HG02798 (cell line): ENCODE measurements around the gene BAIAP2L2.
"Not testable (repeated sequence)": the region's sequence is repeated elsewhere in the genome, so short reads cannot be mapped to it uniquely, and the experiment has no call there.

ENCODE experiments used
- ATAC-seq: cut with Tn5 transposase; IDR thresholded peaks from one replicate; pipeline ENCODE4 v1.9.1; 2021; ENCODE audit warnings: mild to moderate bottlenecking; ENCODE audit not compliant: unreplicated experiment, poor library complexity

The BAIAP2L2 gene

GRCh38 chr22:38043151-38044039, 67.1 kb downstream of the BAIAP2L2 start:
- ATAC-seq = no peak

GRCh38 chr22:38042488-38042790, 68.0 kb downstream of the BAIAP2L2 start:
- no peak for ATAC-seq

GRCh38 chr22:38041760-38042487, 68.6 kb downstream of the BAIAP2L2 start:
- ATAC-seq = no peak

- no peak for ATAC-seq
Measured at GRCh38 chr22:38040953-38041759, 69.3 kb downstream of the BAIAP2L2 start.

DNA sequence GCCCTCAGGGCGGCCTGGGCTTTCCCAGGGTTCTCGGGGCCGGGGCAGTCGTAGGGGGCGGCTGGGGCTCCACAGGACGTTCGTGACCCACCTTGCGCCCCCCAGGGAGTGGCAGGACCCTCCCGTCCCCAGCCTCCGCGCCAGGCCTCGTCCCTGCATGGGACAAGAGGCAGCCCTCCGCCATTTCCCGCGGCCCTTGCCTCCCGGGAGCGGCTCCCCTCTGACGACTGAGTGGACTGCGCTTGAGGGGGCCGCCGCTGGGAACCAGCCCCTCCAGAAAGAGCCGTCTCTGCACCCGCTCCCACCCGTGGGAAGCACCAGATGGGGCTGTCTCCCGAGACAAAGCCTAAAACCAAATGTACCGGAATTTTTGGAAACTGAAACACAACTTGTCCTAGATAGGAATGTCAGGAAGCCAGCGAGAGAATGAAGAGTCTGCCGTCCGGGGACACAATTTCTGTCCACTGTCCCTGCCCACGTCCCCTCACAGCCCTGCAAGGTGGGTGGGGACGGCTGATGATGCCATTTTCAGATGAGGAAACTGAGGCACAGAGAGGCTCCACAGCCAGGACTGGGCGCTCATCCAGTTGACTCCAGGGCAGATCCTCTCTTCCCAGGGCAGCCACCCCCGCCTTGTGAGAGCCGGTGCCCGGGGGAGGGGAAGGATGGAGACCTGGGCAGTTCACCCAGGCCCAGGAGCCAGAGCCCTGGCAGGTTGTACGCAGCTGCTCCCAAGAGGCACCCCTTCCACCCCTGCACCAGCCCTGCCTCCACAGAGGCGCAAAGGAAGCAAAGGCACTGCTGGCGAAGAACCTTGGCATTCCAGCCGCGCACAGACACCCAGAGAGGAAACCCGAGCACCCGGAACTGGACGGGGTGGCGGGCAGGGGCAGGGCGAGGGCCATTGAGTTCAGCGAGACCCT, 71.3 kb downstream of the BAIAP2L2 start:
- no peak for ATAC-seq

DNA sequence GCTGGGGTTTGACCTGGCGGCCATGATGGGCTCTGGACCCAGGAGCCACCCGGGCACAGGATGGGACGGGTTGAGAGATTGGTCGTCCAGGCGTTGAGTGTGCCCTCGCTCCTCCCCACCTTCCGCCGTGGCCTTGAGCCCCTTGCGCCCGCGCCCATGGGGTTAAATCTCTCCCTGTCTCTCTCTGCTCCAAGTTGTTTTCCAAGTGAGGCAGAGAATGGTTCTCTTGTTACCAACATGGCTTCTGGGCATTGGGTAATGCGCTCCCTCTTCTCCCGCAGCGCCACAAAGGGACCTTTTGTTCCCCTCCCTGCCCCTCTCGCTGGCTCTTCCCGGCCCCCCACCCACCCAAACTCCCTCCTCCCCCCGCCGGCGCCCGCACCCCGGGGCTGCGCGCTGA, 72.1 kb downstream of the BAIAP2L2 start:
- ATAC-seq = no peak

- ATAC-seq = not testable (repeated sequence)
Measured at GRCh38 chr22:38037367-38038150, 72.9 kb downstream of the BAIAP2L2 start.

- no peak for ATAC-seq
Measured at GRCh38 chr22:38036392-38037062, 74.0 kb downstream of the BAIAP2L2 start.

DNA sequence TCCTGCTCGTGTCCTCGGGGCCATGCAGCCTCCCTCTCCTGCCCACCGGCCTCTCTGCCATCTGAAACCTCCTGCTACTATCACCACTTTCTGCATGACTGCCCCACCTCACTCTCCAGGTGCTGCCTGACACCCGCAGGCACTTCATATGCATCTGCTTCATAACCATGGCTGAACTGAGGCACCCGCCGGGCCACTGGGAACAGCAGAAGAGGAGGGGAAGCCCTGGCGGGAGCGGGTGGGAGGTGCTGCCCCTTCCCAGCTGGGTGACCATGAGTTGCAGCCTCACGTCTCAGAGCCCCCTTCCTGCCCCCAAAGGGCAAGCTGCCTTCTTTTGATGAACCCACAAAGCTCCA, 75.0 kb downstream of the BAIAP2L2 start:
- ATAC-seq = no peak
